GM18870 (cell line): ENCODE measurements around the gene D2HGDH.
"Not testable (repeated sequence)": the region's sequence is repeated elsewhere in the genome, so short reads cannot be mapped to it uniquely, and the experiment has no call there.

Source experiments
- ATAC-seq: cut with Tn5 transposase; IDR thresholded peaks from one replicate; pipeline ENCODE4 v1.9.1; 2021; ENCODE audit warnings: moderate library complexity; ENCODE audit not compliant: unreplicated experiment

D2HGDH gene

DNA sequence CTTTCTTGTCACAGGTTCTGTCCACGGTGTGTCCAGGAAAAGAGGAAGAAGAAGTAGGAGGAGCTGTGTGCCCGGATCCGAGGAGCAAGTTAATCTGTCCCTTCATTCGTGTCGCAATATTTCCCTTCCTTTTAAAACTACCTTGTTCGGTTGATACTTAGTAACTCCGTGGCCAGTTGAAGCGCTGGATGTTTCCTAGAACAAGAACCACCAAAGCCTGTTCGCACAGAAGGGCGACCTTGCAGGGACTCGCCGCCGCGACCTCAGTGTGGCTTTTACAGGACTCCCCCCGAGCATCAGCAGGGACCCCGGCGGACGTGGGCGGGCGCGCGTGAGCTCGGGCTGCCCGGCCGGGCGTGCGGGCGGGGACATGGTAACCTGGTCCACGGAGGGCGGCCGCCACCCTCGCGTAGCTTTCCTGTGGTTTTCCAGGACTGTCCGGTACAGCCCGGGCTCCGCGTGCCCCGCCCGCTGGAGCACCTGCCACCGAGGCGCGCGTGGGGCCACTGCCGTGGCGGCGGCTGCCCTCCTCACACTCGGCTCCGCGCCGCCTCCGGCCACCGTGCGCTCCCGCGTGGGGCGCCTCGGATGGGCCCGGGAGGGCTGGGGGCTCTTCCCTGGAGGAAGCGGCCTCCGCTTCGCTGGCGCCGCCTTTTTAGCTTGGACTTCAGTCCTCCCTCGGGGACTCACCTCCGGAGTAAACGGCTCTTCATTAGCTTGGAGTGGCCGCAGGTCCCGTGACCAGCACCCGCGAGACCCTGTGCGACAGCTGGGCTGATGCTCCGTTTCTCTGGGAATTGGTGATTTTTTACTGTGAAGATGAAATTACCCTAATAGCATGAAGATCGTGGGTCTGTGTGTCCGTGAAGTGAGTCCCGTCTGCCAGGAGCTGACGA is 9.2 kb upstream of the D2HGDH start:
- no peak for ATAC-seq

GRCh38 chr2:241726459-241726858 is 8.0 kb upstream of the D2HGDH start:
- no peak for ATAC-seq

DNA sequence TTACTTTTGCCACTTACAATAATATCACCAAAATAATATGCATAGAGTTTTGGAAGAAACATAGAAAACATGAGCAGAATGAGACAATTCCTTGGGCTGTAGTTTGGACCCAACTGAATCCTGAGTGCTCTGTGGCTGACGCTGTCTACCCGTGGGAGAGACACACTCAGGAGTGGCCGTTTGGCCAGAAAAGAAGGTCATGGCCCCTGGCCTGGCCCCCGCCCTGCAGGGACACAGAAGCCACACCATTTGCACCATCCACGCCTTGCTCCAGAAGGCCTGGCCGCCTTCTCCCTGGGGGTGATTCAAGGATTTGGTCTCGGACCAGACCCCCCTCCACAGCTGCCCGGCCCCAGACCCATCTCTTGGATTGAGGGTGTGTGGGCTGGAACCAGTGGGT is 6.4 kb upstream of the D2HGDH start:
- ATAC-seq = no peak

- no peak for ATAC-seq
These were observed 5.8 kb upstream of the D2HGDH start for GRCh38 chr2:241728627-241729026.

GRCh38 chr2:241729868-241730267 is 4.6 kb upstream of the D2HGDH start:
- ATAC-seq = no peak

DNA sequence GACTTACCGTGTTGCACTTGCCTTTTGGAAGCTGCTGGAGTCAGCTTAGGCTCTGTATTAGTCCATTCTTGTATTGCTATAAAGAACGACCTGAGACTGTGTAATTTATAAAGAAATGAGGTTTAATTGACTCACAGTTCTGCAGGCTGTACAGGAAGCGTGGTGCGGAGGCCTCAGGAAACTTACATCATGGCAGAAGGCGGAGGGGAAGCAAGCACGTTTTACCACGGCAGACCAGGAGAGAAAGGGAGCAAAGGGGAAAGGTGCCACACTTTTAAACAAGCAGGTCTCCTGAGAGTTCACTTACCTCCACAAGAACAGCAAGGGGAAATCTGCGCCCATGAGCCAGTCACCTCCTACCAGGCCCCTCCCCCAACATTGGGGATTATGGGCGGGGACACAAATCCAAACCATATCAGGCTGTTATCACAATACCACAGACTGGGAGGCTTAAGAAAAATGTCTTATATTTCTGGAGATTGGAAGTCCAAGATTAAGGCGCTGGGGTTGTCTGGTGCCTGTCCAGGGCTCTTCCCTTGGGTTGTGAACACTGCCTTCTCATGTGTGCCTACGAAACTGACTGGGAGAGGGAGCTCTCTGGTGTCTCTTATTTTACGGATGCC is 3.6 kb upstream of the D2HGDH start:
- no peak for ATAC-seq

GRCh38 chr2:241732513-241733186 is 1.8 kb upstream of the D2HGDH start:
- not testable (repeated sequence) for ATAC-seq

GRCh38 chr2:241733391-241734207 is 831 bp upstream of the D2HGDH start:
- no peak for ATAC-seq

- peak; percentile 17 for ATAC-seq
These were observed 293 bp upstream of the D2HGDH start for GRCh38 chr2:241734208-241734466.

- no peak for ATAC-seq
These were observed 1.7 kb downstream of the D2HGDH start for GRCh38 chr2:241736111-241736510.

DNA sequence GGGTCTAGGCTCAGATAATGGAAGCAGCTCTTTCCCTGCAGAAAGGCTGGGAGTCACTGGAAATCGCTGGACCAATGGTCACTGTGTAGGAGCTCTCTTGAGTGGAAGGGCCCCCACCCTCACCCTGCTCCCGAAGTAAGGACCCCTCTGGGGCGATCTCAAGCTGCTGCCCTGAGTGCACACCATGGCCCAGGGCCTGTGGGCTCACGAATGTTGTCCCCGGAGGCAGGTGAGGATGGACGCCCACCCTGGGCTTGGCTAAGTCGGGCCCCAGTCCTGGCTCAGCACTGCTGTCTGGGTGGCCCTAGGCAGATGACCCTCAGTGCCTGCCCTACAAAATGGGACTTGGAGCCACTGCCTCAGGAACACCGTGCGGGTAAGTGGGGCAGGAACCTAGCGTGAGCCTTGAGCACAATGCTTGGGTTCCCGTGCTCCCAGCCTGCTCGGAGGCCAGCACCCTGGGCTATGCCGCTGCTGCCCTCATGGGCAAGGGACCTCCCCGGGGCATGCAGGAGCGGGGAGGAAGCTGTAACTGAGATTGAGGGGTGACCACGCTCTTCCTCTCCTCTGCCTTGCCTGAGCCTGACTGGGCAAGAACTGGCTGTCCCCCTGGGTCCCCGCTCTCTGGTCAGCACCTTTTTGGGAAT is 3.7 kb downstream of the D2HGDH start:
- ATAC-seq = no peak

- ATAC-seq = no peak
These were observed 4.7 kb downstream of the D2HGDH start for GRCh38 chr2:241739177-241739576.

GRCh38 chr2:241739651-241740050 is 5.2 kb downstream of the D2HGDH start:
- no peak for ATAC-seq

- no peak for ATAC-seq
These were observed 6.6 kb downstream of the D2HGDH start for GRCh38 chr2:241741016-241741415.

GRCh38 chr2:241742320-241742939 is 8.0 kb downstream of the D2HGDH start:
- no peak for ATAC-seq

DNA sequence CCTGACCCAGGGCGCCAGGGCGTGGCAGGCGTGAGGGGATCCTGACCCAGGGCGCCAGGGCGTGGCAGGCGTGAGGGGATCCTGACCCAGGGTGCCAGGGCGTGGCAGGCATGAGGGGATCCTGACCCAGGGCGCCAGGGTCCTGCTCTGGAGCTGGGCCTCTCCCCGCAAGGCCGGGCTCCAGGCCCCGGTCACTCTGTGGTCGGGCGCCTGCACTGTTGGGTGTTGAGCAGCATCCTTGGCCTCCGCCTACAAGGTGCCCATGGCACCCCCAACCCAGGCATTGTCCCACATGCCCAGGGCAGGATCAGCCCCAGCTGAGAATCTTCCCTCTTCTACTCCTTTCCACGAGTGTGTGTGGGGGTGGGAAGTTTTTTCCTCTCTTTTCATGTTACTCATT is 8.6 kb downstream of the D2HGDH start:
- not testable (repeated sequence) for ATAC-seq

DNA sequence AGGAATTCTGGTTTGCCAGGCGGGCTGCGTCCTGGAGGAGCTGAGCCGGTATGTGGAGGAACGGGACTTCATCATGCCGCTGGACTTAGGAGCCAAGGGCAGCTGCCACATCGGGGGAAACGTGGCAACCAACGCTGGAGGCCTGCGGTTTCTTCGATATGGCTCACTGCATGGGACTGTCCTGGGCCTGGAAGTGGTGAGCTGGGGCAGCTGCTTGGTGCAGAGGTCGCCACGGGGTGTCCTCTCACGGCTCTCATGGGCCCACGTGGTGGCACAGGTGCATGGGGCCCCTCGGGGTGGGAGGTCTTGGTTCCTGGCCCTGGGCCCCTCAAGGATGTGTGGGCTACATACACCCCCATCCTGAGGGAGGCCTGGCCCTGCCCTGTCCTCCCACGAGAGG is 9.2 kb downstream of the D2HGDH start:
- no peak for ATAC-seq

- no peak for ATAC-seq
These were observed 9.8 kb downstream of the D2HGDH start for GRCh38 chr2:241744028-241744754.

DNA sequence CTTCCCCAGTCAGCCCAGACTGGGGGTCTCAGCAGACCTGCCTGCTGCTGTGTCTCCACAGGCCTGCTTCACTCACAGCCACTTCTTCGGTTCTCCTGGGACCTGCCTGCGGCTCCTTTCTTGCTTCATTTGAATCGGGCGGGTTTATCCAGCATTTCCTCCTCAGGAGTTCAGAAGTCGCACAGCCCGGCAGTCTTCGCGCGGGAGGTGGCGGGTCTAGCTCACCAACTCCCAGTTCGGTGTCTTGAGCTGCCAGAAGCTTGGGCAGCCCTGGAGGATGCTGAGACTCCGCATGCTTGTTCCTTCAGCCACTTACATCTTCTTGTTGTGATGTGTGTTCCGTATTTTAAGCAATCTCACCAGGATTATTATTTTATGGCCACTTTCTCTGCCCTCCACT is 10.8 kb downstream of the D2HGDH start:
- ATAC-seq = no peak

GRCh38 chr2:241746084-241746483 is 11.7 kb downstream of the D2HGDH start:
- ATAC-seq = no peak
